Upper lobe of left lung (tissue), 4 donors: Measurements from ENCODE around the gene DYNC1I2.

Experiments
- CTCF ChIP-seq, 6 experiments: fragments of 450-650 bp in 4 of 6; fragments of 200-600 bp in 2 of 6; sonication (generic) in 2 of 6; IDR thresholded peaks; one replicate each; pipeline ENCODE4 v1.5.1; 2016 to 2019; ENCODE audit warnings: antibody characterized with exemption in 6 of 6
- POLR2A ChIP-seq, 4 donors: fragments of 450-650 bp; IDR thresholded peaks; one replicate each; pipeline ENCODE4 v1.5.1; 2016 to 2017; ENCODE audit warnings: antibody characterized with exemption in 4 of 4, mild to moderate bottlenecking in 2 of 4

GRCh38 chr2:171763602-171764001, 76.3 kb downstream of the DYNC1I2 start:
- TF ChIP-seq POLR2A (IDR thresholded peaks at IDR 0.05) (no peak), CTCF (IDR thresholded peaks at IDR 0.05) (no peak)
